Astrocyte (in vitro differentiated cells and primary cell): ENCODE measurements around the gene MRPS2.
"Not testable (repeated sequence)": the region's sequence is repeated elsewhere in the genome, so short reads cannot be mapped to it uniquely, and the experiment has no call there.

Source experiments
- EZH2 ChIP-seq: IDR thresholded peaks from 2 replicates; pipeline ENCODE4 v1.6.1; 2012; ENCODE audit warnings: mild to moderate bottlenecking, low read length, inconsistent platforms; ENCODE audit not compliant: insufficient read depth
- TF ChIP-seq, protein P1 (sequence below): IDR thresholded peaks from 2 replicates; pipeline ENCODE4 v1.5.1; 2011; ENCODE audit warnings: low read depth, mild to moderate bottlenecking, inconsistent platforms, low read length, moderate library complexity; ENCODE audit not compliant: insufficient read depth

GRCh38 chr9:135528842-135529435, 28.5 kb downstream of the MRPS2 start:
- TF ChIP-seq, protein P1, sequence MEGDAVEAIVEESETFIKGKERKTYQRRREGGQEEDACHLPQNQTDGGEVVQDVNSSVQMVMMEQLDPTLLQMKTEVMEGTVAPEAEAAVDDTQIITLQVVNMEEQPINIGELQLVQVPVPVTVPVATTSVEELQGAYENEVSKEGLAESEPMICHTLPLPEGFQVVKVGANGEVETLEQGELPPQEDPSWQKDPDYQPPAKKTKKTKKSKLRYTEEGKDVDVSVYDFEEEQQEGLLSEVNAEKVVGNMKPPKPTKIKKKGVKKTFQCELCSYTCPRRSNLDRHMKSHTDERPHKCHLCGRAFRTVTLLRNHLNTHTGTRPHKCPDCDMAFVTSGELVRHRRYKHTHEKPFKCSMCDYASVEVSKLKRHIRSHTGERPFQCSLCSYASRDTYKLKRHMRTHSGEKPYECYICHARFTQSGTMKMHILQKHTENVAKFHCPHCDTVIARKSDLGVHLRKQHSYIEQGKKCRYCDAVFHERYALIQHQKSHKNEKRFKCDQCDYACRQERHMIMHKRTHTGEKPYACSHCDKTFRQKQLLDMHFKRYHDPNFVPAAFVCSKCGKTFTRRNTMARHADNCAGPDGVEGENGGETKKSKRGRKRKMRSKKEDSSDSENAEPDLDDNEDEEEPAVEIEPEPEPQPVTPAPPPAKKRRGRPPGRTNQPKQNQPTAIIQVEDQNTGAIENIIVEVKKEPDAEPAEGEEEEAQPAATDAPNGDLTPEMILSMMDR = not testable (repeated sequence)
- not testable (repeated sequence) for TF ChIP-seq EZH2
